ENCODE results near the gene ANXA2.

DNA sequence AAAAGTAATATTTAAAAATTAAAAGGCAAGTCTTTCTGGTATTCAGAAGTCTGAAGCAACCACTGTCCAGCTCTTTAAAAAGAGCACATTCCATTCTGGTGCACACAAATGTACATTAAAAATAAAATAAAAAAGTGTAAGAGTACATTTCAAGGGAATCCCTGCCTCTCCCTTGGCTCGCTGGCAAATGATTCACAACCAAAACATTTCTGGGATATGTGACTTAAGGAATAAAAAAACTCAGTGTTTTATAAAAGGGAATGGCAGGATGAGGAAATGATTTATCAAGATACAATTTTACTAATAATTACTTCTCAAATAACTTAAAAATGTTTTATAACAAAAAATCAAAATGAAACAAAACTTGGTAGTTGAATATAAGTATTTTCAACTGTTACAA lies 23.8 kb upstream of the ANXA2 start:
- TF ChIP-seq, protein P1, sequence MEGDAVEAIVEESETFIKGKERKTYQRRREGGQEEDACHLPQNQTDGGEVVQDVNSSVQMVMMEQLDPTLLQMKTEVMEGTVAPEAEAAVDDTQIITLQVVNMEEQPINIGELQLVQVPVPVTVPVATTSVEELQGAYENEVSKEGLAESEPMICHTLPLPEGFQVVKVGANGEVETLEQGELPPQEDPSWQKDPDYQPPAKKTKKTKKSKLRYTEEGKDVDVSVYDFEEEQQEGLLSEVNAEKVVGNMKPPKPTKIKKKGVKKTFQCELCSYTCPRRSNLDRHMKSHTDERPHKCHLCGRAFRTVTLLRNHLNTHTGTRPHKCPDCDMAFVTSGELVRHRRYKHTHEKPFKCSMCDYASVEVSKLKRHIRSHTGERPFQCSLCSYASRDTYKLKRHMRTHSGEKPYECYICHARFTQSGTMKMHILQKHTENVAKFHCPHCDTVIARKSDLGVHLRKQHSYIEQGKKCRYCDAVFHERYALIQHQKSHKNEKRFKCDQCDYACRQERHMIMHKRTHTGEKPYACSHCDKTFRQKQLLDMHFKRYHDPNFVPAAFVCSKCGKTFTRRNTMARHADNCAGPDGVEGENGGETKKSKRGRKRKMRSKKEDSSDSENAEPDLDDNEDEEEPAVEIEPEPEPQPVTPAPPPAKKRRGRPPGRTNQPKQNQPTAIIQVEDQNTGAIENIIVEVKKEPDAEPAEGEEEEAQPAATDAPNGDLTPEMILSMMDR (IDR thresholded peaks at IDR 0.05): no peak
- TF ChIP-seq EZH2 (IDR thresholded peaks at IDR 0.05; ENCODE audit: borderline replicate concordance, insufficient read depth, low read depth, low read length, poor library complexity, severe bottlenecking): no peak
